Fibroblast of peridontal ligament (primary cell): ENCODE results near the gene DLGAP1.

Source experiments
- DNase-seq: peaks from one replicate; pipeline ENCODE4 v3.0.0-alpha.2; 2010; ENCODE audit errors: extremely low read depth

The DLGAP1 gene

DNA sequence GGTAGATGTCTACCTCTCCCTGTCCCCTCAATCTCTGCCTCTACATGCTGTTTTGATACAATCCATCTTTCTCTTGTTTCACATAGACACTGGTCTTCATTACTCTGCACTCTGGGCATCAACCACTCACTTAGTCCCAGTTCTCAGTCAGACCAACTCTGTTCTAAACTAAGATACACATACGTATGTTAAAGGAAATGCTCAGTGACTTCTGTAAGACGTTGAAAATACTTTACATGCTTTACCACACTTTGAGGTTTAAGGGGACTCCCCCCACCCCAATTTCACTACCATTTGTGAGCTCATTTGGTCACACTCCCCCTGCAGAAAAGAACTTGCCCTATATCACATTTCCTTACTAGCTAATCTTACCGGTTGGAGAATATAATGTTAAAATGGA, 507.7 kb downstream of the DLGAP1 start:
- DNase-seq = no peak

DNA sequence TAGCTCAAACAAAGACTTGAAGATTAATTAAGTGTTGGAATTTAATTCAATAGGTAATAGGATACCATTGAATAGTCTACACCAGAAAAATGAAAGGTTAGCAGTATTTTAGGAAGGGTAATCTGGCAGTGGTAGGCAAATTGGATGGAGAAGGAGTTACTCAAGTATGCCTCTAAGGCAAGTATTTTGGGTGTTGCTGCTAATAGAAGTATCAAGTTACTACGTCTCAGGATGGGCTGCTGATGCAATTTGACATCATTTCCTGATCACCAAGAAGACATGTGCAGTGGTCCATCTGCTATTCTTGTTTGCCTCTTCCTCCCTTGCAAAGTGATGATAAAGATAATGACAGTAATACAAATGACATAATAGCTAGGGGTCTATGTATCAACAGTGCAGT, 519.8 kb downstream of the DLGAP1 start:
- DNase-seq = no peak

DNA sequence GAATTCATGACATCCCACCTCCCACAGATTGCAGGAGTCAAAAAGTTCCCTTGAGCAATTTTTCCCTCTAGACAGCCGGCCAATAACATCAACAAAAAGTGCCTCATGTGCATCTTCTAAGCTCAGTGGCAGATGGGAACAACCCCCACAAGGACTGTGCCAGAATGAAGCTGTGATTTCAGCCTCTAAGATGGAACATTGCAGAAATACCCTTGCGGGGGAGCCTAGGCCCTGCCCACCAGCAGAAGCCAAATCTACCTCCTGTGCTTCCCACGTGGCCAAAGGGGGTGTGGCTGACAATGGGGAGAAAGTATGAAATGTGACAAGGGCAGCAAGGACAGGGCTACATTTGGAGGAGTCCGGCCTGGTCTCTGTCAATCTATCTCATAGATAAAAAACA, 522.8 kb downstream of the DLGAP1 start:
- no peak for DNase-seq

DNA sequence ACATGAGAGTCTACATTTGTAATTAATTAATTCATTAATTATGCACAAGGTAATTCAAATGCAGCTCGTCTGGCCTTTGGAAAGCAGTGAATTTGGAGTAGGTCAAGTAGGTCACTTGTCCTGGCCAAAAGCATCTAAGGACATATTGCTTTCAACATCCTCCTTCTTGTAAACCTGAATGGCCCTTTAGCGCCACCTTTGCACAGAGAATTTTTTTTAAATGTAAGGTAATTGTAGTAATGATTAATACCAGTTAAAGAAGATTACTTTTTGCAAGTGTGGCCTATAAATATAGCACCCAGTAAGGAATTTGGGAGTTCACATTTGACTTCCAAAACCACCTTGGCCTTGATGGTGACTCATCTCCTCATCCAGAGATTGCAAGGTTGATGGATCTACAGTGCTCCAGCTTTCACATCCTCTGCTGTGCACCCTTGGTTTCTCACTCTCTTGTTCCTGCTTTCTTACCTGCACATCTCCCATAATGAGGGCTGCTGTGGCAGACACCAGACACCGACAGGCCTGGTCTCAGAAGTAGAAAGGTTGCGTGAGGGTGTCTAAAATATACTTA, 523.5 kb downstream of the DLGAP1 start:
- DNase-seq = no peak

DNA sequence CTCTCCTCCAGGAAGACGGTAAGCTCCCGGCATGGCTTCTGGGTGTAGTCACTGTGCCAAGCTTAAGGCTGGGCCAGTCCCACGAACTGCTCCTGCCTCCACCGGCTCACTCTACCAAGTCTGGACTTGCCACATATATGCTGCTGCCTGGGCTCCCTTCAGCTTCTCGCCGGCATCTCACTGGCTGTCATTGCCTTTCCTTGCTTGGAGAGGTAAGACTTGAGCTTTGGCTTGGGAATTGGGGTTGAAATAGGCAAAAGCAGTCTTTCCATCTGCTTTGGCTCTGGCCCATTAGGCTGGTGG, 524.1 kb downstream of the DLGAP1 start:
- no peak for DNase-seq

DNA sequence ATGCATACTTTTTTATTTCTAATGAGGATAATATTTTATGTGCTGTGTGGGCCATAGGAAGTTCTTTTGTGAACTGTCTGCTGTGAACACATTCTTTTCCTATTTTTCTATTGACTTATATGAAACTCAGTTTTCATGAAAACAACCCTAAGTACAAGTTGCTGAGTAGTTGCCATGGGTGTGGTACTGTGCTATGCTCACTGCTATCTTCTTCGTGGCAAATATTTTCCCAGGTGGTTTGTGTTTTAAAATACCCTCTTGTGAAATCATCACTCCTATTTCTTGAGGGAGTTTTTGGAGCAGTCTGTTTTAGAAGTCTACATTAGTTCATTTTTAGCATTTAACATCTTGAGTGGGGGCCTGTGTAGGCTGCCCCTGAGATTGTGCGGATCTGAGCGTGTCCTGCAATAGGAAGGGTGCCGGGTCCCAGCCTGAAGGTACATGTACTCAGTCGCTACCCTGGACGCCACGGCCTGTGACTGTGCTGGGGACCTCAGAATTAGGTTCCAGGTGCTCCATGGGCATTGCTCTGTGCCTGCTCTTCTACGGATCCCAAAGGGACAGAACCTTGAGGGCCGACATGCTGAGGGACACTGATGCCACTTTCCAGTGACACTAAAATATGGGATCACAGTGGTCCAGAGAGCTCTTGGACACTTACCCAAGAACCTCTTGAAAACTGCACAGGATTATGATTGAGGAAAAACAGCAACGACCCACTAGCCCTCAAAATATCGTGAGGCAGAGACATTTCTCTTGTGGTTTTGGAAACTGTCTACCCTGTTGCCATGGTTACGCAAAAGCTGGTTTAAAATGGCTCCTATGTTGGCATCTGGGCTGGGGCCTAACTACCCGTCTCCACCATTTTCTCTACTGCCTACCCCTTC, 524.7 kb downstream of the DLGAP1 start:
- DNase-seq = no peak

DNA sequence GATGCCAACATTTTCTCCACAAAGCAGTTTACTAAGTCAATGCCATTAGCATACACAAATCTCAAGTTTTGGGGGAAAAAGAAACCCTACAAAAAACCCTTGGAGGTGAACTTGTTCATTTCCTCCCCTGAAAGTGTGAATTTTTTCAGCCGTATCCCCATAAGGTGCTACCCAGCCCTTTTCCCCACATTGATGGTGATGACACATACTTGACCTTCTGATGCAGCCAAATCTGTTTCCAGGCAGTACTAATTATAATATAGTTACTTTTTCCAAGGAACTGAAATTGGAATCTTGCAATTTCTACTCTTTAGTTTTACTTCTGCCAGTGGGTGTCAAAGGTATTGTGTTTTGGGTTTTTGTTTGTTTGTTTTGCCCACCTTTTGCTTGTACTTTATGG, 530.7 kb downstream of the DLGAP1 start:
- peak; percentile 24 for DNase-seq

DNA sequence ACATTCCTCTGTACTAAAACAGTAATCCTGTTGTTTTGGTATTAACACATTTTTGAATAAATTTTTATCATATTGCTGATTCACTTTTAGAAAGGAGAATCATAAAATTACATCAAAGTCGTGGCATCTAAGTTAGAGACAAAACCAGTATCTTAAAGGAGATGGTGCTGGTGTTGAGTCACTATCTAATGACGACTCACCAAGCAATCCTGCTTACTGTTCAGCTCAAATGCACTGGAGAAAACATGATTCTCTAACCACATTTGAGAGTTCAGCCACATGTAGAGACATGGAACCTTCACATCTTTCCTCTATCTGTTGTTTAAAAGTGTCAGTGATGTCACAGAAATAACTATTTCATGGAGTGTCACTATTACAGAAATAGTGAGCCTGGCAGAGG, 531.4 kb downstream of the DLGAP1 start:
- DNase-seq = peak; percentile 66

DNA sequence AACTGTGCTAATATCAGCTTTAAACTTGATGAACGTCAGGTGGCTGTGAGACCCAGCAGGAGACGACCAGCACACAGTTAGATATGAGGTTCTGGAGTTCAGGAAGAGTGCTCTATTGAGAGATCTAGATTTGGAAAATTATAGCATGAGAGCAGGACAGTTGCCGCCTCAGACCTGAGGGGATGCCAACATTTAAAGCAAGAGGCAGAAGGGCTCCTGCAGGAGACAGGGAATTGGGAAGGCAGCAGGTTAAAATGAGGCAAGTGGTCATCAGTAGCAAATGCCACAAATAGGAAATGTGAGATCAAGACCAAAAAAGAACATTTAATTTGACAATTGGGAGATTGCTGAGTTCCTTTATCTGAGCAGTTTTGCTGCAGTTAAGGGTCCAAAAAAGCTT, 533.3 kb downstream of the DLGAP1 start:
- DNase-seq = no peak

DNA sequence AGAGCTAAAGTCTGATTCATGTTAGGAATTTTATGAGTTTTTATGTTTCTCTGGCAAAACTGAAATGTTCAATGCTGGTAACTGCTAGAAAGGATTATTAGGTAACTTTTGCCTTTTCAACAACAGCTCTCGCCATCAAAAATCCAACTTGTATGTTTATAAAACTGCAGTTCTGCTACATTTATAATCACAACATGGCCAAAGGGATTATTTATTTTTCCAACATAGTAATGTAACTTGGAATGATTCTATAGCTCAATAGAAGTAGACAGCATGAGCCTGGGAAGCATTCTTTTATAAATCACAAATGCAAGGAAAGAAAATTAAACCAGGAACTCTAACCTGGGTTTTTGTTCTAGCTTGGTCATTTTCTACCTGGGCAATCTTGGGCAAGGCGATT, 534.3 kb downstream of the DLGAP1 start:
- no peak for DNase-seq

DNA sequence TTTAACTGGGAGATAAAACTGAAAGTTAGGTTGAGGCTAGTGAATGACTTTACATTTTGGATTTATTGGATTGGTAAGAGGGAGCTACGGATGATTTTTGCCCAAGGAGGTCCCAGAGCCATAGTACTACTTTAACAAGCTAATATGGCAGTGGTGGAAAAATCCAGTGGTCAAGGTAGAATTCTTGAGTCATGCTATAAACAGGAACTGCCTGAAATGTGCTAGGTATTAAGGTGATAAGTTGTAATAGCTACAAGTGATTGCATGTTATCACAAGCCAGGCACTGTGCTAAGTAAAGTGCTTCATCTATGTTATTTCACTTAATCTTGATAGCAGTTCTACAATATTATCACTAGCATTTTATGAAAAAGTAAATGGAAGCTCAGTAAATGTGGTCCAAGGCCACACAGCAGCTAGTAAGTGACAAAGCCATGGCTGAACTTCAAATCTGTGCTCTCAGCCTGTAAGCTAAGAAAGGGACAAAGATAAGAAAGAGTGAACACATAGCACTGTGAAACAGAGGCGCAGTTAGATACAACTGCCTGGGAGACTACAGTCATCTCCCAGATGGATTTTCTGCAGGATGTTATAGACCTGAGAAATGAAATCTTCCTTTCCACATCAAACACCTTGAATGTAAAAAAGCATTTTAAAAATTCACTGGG, 535.6 kb downstream of the DLGAP1 start:
- no peak for DNase-seq

DNA sequence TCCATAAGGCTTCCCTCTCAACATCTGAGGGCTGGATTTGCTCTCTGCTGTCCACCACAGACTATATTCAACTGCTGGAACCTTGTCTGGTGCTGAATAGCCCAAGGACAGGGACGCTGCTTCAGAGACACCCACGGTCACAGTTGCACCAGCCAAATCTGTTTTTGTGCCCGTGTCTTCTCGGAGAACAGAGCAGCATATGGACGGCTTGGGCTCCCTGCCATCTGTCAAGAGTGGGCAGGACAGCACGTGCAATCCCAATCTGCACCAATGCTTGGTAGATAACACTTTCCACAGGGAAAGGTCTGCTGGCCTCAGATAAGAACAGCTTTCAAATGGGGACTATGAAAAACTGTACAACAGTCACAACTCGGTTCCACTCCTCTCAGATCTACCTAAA, 539.0 kb downstream of the DLGAP1 start:
- DNase-seq = no peak

DNA sequence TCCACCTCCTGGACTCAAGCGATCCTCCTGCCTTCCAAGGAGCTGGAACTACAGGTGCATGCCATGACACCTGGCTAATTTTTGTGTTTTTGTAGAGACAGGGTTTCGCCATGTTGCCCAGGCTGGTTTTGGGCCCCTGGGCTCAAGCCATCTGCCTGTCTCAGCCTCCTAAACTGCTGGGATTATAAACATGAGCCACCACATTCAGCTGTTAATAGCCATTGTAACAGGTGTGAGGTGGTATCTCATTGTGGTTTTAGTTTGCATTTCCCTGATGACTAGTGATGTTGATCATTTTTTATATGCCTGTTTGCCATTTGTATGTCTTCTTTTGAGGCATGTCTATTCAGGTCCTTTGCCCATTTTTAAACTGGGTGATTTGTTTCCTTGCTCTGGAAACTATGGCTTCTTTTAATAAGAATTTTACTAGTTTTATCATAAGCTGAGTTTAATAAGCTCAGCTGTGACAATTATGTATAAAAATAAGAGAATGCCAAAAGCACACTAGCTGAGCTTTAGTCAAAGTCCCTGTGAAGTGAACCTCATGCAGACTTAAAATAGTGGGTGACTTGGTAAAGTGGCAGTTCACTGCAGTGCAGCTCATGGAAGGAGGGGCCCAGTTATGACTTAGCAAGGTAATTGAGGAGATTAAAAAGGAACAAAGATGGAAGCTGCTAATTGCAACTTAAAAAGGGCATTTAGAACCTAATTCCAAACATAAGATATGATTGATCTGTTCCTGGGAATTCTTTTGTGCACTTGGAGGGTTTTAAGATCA, 540.1 kb downstream of the DLGAP1 start:
- no peak for DNase-seq

DNA sequence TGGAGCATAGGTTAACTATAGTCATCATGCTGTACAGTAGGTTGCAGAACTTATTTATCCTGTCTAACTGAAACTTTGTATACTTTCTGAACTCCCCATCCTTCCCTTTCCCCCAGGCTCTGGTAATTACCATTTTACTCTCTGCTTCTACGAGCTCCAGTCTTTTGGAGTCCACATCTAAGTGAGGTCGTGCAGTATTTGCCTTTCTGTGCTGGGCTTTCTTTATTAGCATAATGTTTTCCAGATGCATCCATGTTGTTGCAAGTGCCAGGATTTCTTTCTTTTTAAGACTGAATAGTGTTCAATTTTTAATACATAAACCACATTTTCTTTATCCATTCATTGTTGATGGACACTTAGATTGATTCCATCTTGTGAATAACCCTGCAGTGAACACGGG, 541.0 kb downstream of the DLGAP1 start:
- peak; percentile 54 for DNase-seq

DNA sequence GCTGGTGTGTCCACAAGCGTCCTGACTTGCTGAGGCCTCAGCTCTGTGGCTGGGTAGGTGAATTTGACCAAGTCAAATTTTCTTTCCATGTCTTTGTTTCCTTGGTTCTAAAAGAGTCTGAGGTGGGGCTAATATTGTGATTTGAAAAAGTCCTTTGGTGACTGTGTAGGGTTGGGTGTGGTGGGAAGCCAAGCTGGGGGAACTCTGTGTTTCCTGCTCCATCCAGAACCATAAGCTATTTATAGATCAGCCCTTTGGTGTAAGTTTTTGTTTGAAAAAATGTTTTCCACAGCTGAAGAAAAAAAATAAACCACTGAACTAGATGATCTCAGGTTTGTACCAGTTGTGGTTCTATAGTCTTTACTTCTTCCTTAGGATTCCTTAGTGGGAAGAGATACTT, 542.4 kb downstream of the DLGAP1 start:
- DNase-seq = no peak

DNA sequence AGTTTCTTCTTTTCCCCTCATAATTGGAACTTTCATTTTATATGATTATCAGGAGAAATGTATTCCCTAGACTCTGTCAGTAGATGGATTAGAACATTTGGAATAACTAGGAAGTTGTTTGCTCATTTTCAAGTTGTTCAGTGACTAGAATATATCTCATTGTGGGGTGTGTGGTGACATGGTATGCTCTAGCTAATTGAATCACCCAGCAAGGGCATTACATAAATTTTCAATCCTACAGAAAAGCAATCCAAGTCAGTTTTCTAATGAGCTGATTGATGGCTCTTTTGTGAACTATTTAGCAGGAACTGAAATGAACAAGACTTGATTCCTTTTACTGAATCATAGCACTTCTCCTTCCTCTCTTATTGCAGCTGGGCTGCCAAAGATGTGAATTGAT, 543.7 kb downstream of the DLGAP1 start:
- no peak for DNase-seq

DNA sequence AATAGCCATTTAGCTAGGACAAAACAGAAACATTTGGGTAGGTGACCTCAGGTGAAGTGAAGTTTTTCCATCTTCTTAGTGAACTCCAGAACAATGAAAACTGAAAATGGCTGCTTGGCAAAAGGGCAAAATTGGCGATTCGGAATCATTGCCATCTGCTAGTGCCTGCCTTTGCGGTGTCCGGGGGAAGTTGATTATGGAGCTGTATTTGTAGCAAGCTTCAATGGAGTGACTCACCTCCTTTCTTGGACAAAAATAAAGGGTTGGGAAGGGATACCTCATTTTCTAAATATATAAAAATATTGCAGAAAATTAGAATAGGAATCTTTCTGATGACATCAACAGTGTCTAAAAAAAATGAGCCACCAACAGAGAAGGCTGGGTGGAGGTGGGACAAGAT, 544.6 kb downstream of the DLGAP1 start:
- DNase-seq = peak; percentile 42

DNA sequence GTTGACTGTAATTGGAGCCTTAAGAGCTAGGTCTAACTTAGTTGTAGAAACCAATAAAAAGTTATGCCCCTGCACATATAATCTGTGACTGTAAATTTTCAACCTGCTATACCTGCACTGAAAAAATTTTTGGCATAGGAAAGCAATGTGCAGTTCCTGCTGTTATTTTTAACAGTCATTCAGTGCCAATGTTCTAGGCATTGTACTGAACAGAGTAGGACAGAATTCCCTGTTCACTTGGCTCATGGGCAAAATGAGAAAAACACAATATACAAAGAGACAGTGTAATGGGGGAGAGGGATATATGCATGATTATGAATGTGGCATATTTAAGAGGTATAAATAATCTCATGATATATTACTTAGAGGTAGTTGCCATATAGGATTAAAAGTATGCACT, 547.2 kb downstream of the DLGAP1 start:
- no peak for DNase-seq

DNA sequence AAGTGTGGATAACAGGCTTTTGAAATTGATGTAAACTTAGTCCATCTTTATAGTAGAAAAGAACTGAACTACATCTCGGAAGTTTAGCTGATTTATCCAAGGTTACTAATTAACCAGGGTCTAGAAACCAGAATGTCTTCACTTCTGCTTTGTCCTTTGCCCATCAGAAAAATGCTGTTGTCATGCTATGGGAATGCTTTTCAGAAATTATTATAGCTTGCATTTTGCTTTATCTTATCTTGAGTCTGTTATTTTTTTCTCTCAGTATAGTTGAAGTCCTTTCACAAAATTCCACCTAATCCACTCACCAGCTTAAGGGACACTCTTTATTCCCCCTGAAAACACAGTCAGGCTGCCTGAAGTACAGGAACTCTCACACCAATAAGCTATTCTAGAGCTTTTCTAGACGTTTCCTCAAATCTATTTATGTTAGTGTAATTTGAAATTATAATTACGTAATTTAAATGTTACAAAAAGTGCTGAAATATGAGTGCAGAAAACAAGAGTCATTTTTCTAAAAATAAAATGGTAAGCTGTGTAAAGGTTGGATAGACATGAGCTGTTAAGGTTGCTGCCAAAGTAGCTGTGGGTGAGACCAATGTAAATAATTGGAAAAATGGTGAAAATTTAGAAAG, 548.9 kb downstream of the DLGAP1 start:
- peak; percentile 22 for DNase-seq

DNA sequence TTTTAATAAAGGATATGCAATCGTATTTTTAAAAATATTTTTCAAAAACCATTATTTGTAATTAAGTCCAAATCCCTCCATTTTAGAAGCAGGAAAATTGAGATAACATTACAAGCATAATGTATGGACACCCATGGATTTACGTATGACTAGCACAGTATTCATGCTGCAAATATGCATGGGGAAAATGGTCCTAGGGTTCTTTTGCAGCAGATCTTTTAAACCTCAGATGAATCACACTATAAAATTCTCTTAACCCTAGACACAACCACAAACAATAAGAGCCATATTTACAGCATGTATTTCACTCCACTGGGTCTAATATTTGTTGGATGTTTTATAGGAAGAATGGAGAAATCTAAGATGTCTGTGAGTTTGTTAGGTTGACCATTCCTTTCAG, 551.8 kb downstream of the DLGAP1 start:
- peak; percentile 91 for DNase-seq

DNA sequence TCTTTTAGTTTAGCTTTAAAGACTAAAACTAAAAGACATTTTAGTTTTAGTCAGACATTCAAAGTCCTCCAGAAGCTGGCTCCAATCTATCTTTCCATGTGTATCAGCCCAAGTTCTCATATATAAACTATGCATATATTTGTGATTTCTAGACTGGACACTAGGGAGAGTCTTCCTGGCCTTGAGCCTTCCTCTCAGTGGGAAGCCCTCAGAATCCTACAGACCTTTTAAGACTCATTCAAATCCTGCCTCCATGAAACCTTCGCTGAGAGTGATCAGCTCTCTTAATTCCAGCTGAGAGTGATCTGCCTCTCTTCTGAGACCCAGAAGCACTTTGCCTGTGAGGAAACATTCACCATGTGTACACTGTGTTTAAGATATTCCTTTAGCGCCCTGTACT, 552.4 kb downstream of the DLGAP1 start:
- DNase-seq = no peak

DNA sequence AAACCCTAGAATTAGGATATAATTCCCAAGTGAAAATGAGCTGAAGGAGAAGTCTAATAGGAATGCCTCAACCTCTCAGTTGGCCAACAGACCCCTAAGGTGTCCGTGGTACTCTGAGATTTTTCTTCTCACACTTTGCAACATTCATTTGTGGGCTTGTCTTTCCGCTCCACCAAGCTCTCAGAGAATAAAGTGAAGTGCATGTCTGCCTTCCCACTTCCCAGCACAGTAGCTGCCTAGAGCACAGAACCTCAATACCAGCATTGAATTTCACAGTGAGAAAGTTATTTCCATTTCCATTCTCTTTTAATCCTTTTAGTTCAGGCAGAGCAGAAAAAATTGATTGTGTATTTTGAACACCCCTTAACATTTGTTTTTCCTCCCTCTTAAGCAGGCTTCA, 553.3 kb downstream of the DLGAP1 start:
- no peak for DNase-seq
